Measurements from ENCODE around the gene GPR83. TPM values are rescaled to one million over a fixed set of nuclear protein-coding genes. Genes with fewer than 3 reads are reported as not detected.

Gene GPR83
- total and polyA plus RNA-seq, 4 donors = 0.15 TPM; not detected in 3

DNA sequence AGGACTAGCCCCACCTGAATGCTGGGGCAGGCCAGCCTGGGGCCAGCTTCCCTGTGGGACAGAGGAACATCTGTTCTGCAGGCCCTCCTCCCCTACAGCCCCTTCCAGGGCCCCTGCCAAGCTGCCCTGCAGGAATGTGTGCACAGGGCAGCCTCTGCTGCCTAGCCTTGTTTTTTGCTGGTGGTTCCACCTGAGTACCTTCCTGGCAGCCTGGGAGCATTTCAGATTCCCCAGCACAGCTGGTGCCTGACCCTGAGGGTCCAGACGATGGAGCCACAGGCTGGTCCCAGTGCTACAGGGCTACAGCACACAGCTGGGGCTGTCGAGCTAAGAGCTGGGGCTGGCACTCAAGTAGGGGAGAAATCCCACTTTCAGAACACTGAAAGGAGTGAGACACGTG is 22.3 kb upstream of the GPR83 start:
- 83 to 87% methylated on average over 3 of the region's 3 CpGs for WGBS, 2 donors

GRCh38 chr11:94418123-94418765 is 17.0 kb upstream of the GPR83 start:
- no peaks in the 10 kb centered on the region for H3K9me3 ChIP-seq (ENCODE audit: control insufficient read depth, low read length)
- no peaks in the 10 kb centered on the region for H3K4me1 ChIP-seq (ENCODE audit: control insufficient read depth in 1 of 2, insufficient read depth in 2 of 2, low read length in 2 of 2)
- no peak overlapping the region for H3K4me3 ChIP-seq (ENCODE audit: low read length in 2 of 2)
- no peak for DNase-seq
- 70 to 73% methylated on average over 3 of the region's 3 CpGs for WGBS, 2 donors
- no peak overlapping the region for H3K27ac ChIP-seq (ENCODE audit: low read depth in 1 of 2, low read length in 2 of 2)
- intact Hi-C loops (cut with DNase I) = loop anchor here (5.0 kb wide), 2 partner anchors 236 to 521 kb away; no protein-coding TSS in a partner anchor
- H3K27me3 ChIP-seq (ENCODE audit: control insufficient read depth in 1 of 2, insufficient read depth in 2 of 2, low read length in 1 of 2) = no peaks in the 10 kb centered on the region
- ATAC-seq (ENCODE audit: low FRiP score) = no peak
- peaks cover 0 to 2% of the 10 kb centered on the region in 2 donors for H3K36me3 ChIP-seq (ENCODE audit: control insufficient read depth in 1 of 2, insufficient read depth in 2 of 2, low read length in 1 of 2)

More for the DNA sequence above, 22.3 kb upstream of the GPR83 start:
- intact Hi-C loops (cut with DNase I) = no loop called here
- H3K27ac ChIP-seq (ENCODE audit: low read depth in 1 of 2, low read length in 2 of 2) = no peak overlapping the region
- no peaks in the 10 kb centered on the region for H3K4me1 ChIP-seq (ENCODE audit: control insufficient read depth in 1 of 2, insufficient read depth in 2 of 2, low read length in 2 of 2)
- ATAC-seq (ENCODE audit: low FRiP score) (peak; percentile 29), DNase-seq (no peak)
- peaks cover 2 to 3% of the 10 kb centered on the region in 2 donors for H3K36me3 ChIP-seq (ENCODE audit: control insufficient read depth in 1 of 2, insufficient read depth in 2 of 2, low read length in 1 of 2)
- no peaks in the 10 kb centered on the region for H3K9me3 ChIP-seq (ENCODE audit: control insufficient read depth, low read length)
- H3K27me3 ChIP-seq (ENCODE audit: control insufficient read depth in 1 of 2, insufficient read depth in 2 of 2, low read length in 1 of 2) = no peaks in the 10 kb centered on the region
- no peak overlapping the region for H3K4me3 ChIP-seq (ENCODE audit: low read length in 2 of 2)

DNA sequence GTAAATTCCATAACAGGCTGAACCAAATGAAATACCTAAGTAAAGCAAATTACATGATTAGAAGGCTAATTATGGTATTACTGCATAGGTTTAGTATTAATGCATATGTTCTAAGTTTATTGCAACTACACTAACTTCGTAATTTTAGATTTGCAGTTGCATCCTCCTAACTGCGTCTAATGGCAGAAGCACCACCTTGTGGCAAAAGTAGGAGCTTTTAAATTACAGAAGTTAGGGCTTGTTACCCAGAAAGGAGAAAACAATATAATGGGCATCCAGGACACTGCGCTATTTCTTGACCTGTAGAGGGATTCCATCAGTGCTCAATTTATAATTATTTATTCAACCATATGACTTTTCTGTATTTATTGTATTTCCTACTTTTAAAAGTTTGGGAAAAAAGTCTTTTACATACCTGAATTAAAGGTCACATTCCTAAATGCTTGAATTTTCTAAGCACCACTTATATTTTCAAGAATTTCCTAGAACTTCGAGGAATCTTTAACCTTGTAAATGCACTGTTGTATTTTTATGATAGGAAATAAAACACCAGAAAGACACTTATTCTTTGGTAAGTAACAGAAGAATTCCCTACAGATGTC is 16.3 kb upstream of the GPR83 start:
- no peaks in the 10 kb centered on the region for H3K9me3 ChIP-seq (ENCODE audit: control insufficient read depth, low read length)
- no peaks in the 10 kb centered on the region for H3K4me1 ChIP-seq (ENCODE audit: control insufficient read depth in 1 of 2, insufficient read depth in 2 of 2, low read length in 2 of 2)
- no peak for ATAC-seq (ENCODE audit: low FRiP score)
- intact Hi-C loops (cut with DNase I) = loop anchor here (5.0 kb wide), 2 partner anchors 235 to 520 kb away; no protein-coding TSS in a partner anchor
- H3K4me3 ChIP-seq (ENCODE audit: low read length in 2 of 2) = no peak overlapping the region
- H3K27ac ChIP-seq (ENCODE audit: low read depth in 1 of 2, low read length in 2 of 2) = no peak overlapping the region
- DNase-seq = no peak
- H3K27me3 ChIP-seq (ENCODE audit: control insufficient read depth in 1 of 2, insufficient read depth in 2 of 2, low read length in 1 of 2) = no peaks in the 10 kb centered on the region
- 41 to 43% methylated on average over 4 of the region's 4 CpGs for WGBS, 2 donors
- peaks cover 0 to 2% of the 10 kb centered on the region in 2 donors for H3K36me3 ChIP-seq (ENCODE audit: control insufficient read depth in 1 of 2, insufficient read depth in 2 of 2, low read length in 1 of 2)

- H3K4me1 ChIP-seq (ENCODE audit: control insufficient read depth in 1 of 2, insufficient read depth in 2 of 2, low read length in 2 of 2) = no peaks in the 10 kb centered on the region
- H3K27me3 ChIP-seq (ENCODE audit: control insufficient read depth in 1 of 2, insufficient read depth in 2 of 2, low read length in 1 of 2) = no peaks in the 10 kb centered on the region
- no peak for DNase-seq
- 90 to 93% methylated on average over 4 of the region's 4 CpGs for WGBS, 2 donors
- H3K9me3 ChIP-seq (ENCODE audit: control insufficient read depth, low read length) = peaks cover 1% of the 10 kb centered on the region
- no peaks in the 10 kb centered on the region for H3K36me3 ChIP-seq (ENCODE audit: control insufficient read depth in 1 of 2, insufficient read depth in 2 of 2, low read length in 1 of 2)
- intact Hi-C loops (cut with DNase I) = no loop called here
- H3K27ac ChIP-seq (ENCODE audit: low read depth in 1 of 2, low read length in 2 of 2) = no peak overlapping the region
- H3K4me3 ChIP-seq (ENCODE audit: low read length in 2 of 2) = no peak overlapping the region
- ATAC-seq (ENCODE audit: low FRiP score) = no peak
Observed at GRCh38 chr11:94405062-94405833, 4.0 kb upstream of the GPR83 start.

DNA sequence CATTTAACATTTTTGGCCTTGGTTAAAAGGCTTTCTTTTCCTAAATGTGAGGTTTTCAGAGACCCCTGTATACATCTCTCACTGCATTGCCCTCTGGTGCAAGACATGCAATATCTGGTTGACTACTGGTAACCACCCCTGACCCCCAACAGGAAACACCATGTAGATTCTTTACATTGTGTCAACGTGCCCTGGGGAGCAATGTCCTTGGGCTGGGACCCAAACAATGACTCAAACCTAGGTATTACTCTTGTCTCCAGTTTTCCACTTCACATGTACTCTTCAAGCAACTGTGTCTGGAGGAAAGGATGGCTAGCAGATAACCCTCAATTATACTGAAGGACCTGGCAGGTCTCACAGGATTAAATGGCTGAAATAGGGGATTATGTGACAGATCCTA is 1.1 kb upstream of the GPR83 start:
- no peaks in the 10 kb centered on the region for H3K27me3 ChIP-seq (ENCODE audit: control insufficient read depth in 1 of 2, insufficient read depth in 2 of 2, low read length in 1 of 2)
- intact Hi-C loops (cut with DNase I) = no loop called here
- H3K9me3 ChIP-seq (ENCODE audit: control insufficient read depth, low read length) = no peaks in the 10 kb centered on the region
- H3K36me3 ChIP-seq (ENCODE audit: control insufficient read depth in 1 of 2, insufficient read depth in 2 of 2, low read length in 1 of 2) = no peaks in the 10 kb centered on the region
- no peak overlapping the region for H3K27ac ChIP-seq (ENCODE audit: low read depth in 1 of 2, low read length in 2 of 2)
- no peak for ATAC-seq (ENCODE audit: low FRiP score)
- no peak for DNase-seq
- 51 to 68% methylated on average over 1 of the region's 1 CpG for WGBS, 2 donors
- H3K4me1 ChIP-seq (ENCODE audit: control insufficient read depth in 1 of 2, insufficient read depth in 2 of 2, low read length in 2 of 2) = no peaks in the 10 kb centered on the region
- no peak overlapping the region for H3K4me3 ChIP-seq (ENCODE audit: low read length in 2 of 2)

GRCh38 chr11:94401773-94402265 is 600 bp upstream of the GPR83 start:
- H3K4me1 ChIP-seq (ENCODE audit: control insufficient read depth in 1 of 2, insufficient read depth in 2 of 2, low read length in 2 of 2) = no peaks in the 10 kb centered on the region
- no peak overlapping the region for H3K4me3 ChIP-seq (ENCODE audit: low read length in 2 of 2)
- no peaks in the 10 kb centered on the region for H3K36me3 ChIP-seq (ENCODE audit: control insufficient read depth in 1 of 2, insufficient read depth in 2 of 2, low read length in 1 of 2)
- H3K27me3 ChIP-seq (ENCODE audit: control insufficient read depth in 1 of 2, insufficient read depth in 2 of 2, low read length in 1 of 2) = no peaks in the 10 kb centered on the region
- no peaks in the 10 kb centered on the region for H3K9me3 ChIP-seq (ENCODE audit: control insufficient read depth, low read length)
- DNase-seq = no peak
- no peak for ATAC-seq (ENCODE audit: low FRiP score)
- 16 to 22% methylated on average over 10 of the region's 10 CpGs for WGBS, 2 donors
- intact Hi-C loops (cut with DNase I) = no loop called here
- no peak overlapping the region for H3K27ac ChIP-seq (ENCODE audit: low read depth in 1 of 2, low read length in 2 of 2)

GRCh38 chr11:94400457-94400838 is 771 bp downstream of the GPR83 start:
- Histone ChIP-seq H3K36me3 (ENCODE audit: control insufficient read depth in 1 of 2, insufficient read depth in 2 of 2, low read length in 1 of 2) (no peaks in the 10 kb centered on the region), H3K4me3 (ENCODE audit: low read length in 2 of 2) (no peak overlapping the region), H3K4me1 (ENCODE audit: control insufficient read depth in 1 of 2, insufficient read depth in 2 of 2, low read length in 2 of 2) (no peaks in the 10 kb centered on the region), H3K27ac (ENCODE audit: low read depth in 1 of 2, low read length in 2 of 2) (no peak overlapping the region), H3K9me3 (ENCODE audit: control insufficient read depth, low read length) (no peaks in the 10 kb centered on the region), H3K27me3 (ENCODE audit: control insufficient read depth in 1 of 2, insufficient read depth in 2 of 2, low read length in 1 of 2) (no peaks in the 10 kb centered on the region)
- ATAC-seq (ENCODE audit: low FRiP score) (no peak), DNase-seq (no peak)
- 21 to 25% methylated on average over 4 of the region's 4 CpGs for WGBS, 2 donors
- intact Hi-C loops (cut with DNase I) = no loop called here

DNA sequence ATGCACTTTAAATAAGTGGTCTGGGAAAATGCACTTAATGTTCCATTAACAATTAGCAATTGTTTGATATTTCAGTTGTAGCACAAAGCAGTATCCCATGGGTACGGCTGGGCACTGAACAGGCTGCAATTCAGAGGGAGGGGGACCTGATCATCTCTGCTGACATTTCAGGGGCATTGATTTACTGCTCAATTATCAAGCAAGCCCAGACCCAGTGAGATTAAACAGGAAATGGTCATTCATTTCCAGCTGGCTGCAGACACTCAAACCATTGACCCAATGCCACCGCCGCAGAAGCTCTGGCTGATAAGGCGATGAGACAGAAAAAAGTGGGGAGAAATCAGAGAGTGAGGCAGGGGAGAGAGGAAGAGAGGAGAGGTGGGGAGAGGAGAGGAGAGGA is 1.2 kb downstream of the GPR83 start:
- intact Hi-C loops (cut with DNase I) = no loop called here
- Histone ChIP-seq H3K36me3 (ENCODE audit: control insufficient read depth in 1 of 2, insufficient read depth in 2 of 2, low read length in 1 of 2) (no peaks in the 10 kb centered on the region), H3K4me3 (ENCODE audit: low read length in 2 of 2) (no peak overlapping the region), H3K27ac (ENCODE audit: low read depth in 1 of 2, low read length in 2 of 2) (no peak overlapping the region), H3K27me3 (ENCODE audit: control insufficient read depth in 1 of 2, insufficient read depth in 2 of 2, low read length in 1 of 2) (no peaks in the 10 kb centered on the region), H3K9me3 (ENCODE audit: control insufficient read depth, low read length) (no peaks in the 10 kb centered on the region), H3K4me1 (ENCODE audit: control insufficient read depth in 1 of 2, insufficient read depth in 2 of 2, low read length in 2 of 2) (no peaks in the 10 kb centered on the region)
- WGBS, 2 donors = 48 to 68% methylated on average over 4 of the region's 4 CpGs
- DNase-seq = no peak
- no peak for ATAC-seq (ENCODE audit: low FRiP score)

Data from aorta (tissue), 5 donors.